IMR-90 (cell line): ENCODE data around the gene NEURL1. TPM values are rescaled to one million over a fixed set of nuclear protein-coding genes. Genes with fewer than 3 reads are reported as not detected.

ENCODE experiments used
- ATAC-seq: fragments of 200-7000 bp; cut with Tn5 transposase; 2 replicates; pipeline ENCODE4 v1.9.1; 2020; ENCODE audit warnings: low read depth, mild to moderate bottlenecking, moderate library complexity
- BruUV-seq: library from RNA; stranded (reverse); fragments of 400-500 nt; replicated peaks from 2 replicates; lab custom pipeline; 2021; lab: Mats Ljungman, UMichigan
- CTCF ChIA-PET: fragments of 300-600 bp; formaldehyde crosslinking; extraction: SDS; loops from one replicate; lab custom pipeline; 2021; ENCODE audit warnings: antibody characterized with exemption; lab: Yijun Ruan, JAX
- POLR2A ChIA-PET: fragments of 300-600 bp; sonication (Branson Sonifier 250); formaldehyde crosslinking; loops from one replicate; lab custom pipeline; 2022; ENCODE audit warnings: antibody characterized with exemption; ENCODE audit not compliant: unreplicated experiment; lab: Charles Lee
- DNase-seq: peaks from one replicate; pipeline ENCODE4 v3.0.0; 2013
- H2AFZ ChIP-seq: replicated peaks from 2 replicates; pipeline ENCODE3; 2013; ENCODE audit warnings: low read length, mild to moderate bottlenecking; ENCODE audit not compliant: poor library complexity
- H2AK5ac ChIP-seq: 2 replicates; pipeline ENCODE4 v1.6.1; 2013; ENCODE audit warnings: low read depth, low read length, inconsistent platforms
- H2AK9ac ChIP-seq: replicated peaks from 2 replicates; pipeline ENCODE3; 2013; ENCODE audit warnings: mild to moderate bottlenecking, low read depth, low read length, moderate library complexity; ENCODE audit not compliant: poor library complexity
- H2BK120ac ChIP-seq: 2 replicates; pipeline ENCODE4 v1.6.1; 2013; ENCODE audit warnings: low read depth, low read length, inconsistent platforms
- H2BK15ac ChIP-seq: 3 replicates; pipeline ENCODE4 v1.6.1; 2013; ENCODE audit warnings: low read depth, low read length, inconsistent platforms
- H2BK20ac ChIP-seq: 2 replicates; pipeline ENCODE4 v1.6.1; 2013; ENCODE audit warnings: low read depth, mild to moderate bottlenecking, inconsistent platforms, low read length, moderate library complexity
- H2BK5ac ChIP-seq: 2 replicates; pipeline ENCODE4 v1.6.1; 2013; ENCODE audit warnings: mild to moderate bottlenecking, low read depth, low read length, inconsistent platforms; ENCODE audit not compliant: poor library complexity, severe bottlenecking
- H3K14ac ChIP-seq: replicated peaks from 2 replicates; pipeline ENCODE4 v1.6.1; 2013; ENCODE audit warnings: low read depth, low read length, inconsistent platforms
- H3K18ac ChIP-seq: 2 replicates; pipeline ENCODE4 v1.6.1; 2013; ENCODE audit warnings: low read depth, low read length, control low read depth
- H3K23ac ChIP-seq: 2 replicates; pipeline ENCODE4 v1.6.1; 2013; ENCODE audit warnings: low read depth, low read length, inconsistent platforms
- H3K27ac ChIP-seq: 2 replicates; pipeline ENCODE4 v1.5.1; 2013; ENCODE audit warnings: mild to moderate bottlenecking, control low read depth, low read length; ENCODE audit not compliant: insufficient read depth
- H3K27me3 ChIP-seq: 2 replicates; pipeline ENCODE4 v1.6.1; 2013; ENCODE audit warnings: low read length; ENCODE audit not compliant: control insufficient read depth, insufficient read depth
- H3K36me3 ChIP-seq: 2 replicates; pipeline ENCODE4 v1.6.1; 2013; ENCODE audit warnings: low read length, mixed read lengths; ENCODE audit not compliant: control insufficient read depth, insufficient read depth
- H3K4ac ChIP-seq: 2 replicates; pipeline ENCODE4 v1.6.1; 2013; ENCODE audit warnings: low read depth, low read length, inconsistent platforms
- H3K4me1 ChIP-seq: 2 replicates; pipeline ENCODE4 v1.6.1; 2013; ENCODE audit warnings: low read length, mixed read lengths; ENCODE audit not compliant: control insufficient read depth, insufficient read depth
- H3K4me2 ChIP-seq: 2 replicates; pipeline ENCODE4 v1.6.1; 2013; ENCODE audit warnings: low read depth, mild to moderate bottlenecking, control low read depth, low read length, moderate library complexity
- H3K4me3 ChIP-seq: 2 replicates; pipeline ENCODE4 v1.5.1; 2013; ENCODE audit warnings: low read depth, mild to moderate bottlenecking, control low read depth, low read length, moderate library complexity; ENCODE audit not compliant: insufficient read depth
- H3K56ac ChIP-seq: 2 replicates; pipeline ENCODE4 v1.6.1; 2013; ENCODE audit warnings: low read length, inconsistent platforms; ENCODE audit not compliant: insufficient read depth; ENCODE audit errors: extremely low read depth
- H3K79me1 ChIP-seq, 2 experiments: 2 replicates each; pipeline ENCODE4 v1.6.1; 2013; ENCODE audit warnings: low read length in 2 of 2, inconsistent platforms in 1 of 2, low read depth in 1 of 2
- H3K9ac ChIP-seq: 2 replicates; pipeline ENCODE4 v1.6.1; 2013; ENCODE audit warnings: low read depth, low read length, control low read depth
- H3K9me1 ChIP-seq: 2 replicates; pipeline ENCODE4 v1.6.1; 2013; ENCODE audit warnings: low read length, inconsistent platforms; ENCODE audit not compliant: insufficient read depth
- H3K9me3 ChIP-seq: 2 replicates; pipeline ENCODE4 v1.6.1; 2013; ENCODE audit warnings: low read length; ENCODE audit not compliant: control insufficient read depth, insufficient read depth
- H4K20me1 ChIP-seq: 2 replicates; pipeline ENCODE4 v1.6.1; 2013; ENCODE audit warnings: low read length, inconsistent platforms; ENCODE audit not compliant: insufficient read depth
- H4K5ac ChIP-seq: 2 replicates; pipeline ENCODE4 v1.6.1; 2013; ENCODE audit warnings: mild to moderate bottlenecking, low read depth, low read length, control low read depth
- H4K8ac ChIP-seq, 2 experiments: 2 replicates each; pipeline ENCODE4 v1.6.1; 2013; ENCODE audit warnings: low read depth in 2 of 2, low read length in 2 of 2, control low read depth in 1 of 2, inconsistent platforms in 1 of 2
- H4K91ac ChIP-seq: 2 replicates; pipeline ENCODE4 v1.6.1; 2013; ENCODE audit warnings: low read depth, low read length, inconsistent platforms; ENCODE audit not compliant: insufficient read depth
- BHLHE40 ChIP-seq: fragments of 150-350 bp; IDR thresholded peaks from 2 replicates; pipeline ENCODE4 v1.6.1; 2016; ENCODE audit warnings: mild to moderate bottlenecking, low read depth, low read length
- CEBPB ChIP-seq: IDR thresholded peaks from 2 replicates; pipeline ENCODE4 v1.6.1; 2012; ENCODE audit warnings: low read depth, low read length, improper control_type of control experiment
- FOS ChIP-seq: fragments of 150-350 bp; IDR thresholded peaks from 2 replicates; pipeline ENCODE4 v1.6.1; 2016; ENCODE audit warnings: low read depth, low read length
- MAFK ChIP-seq: IDR thresholded peaks from 2 replicates; pipeline ENCODE4 v1.6.1; 2012; ENCODE audit warnings: low read depth, low read length, improper control_type of control experiment
- MAZ ChIP-seq: IDR thresholded peaks from 2 replicates; pipeline ENCODE4 v1.6.1; 2012; ENCODE audit warnings: low read depth, mild to moderate bottlenecking, low read length, improper control_type of control experiment, moderate library complexity, borderline replicate concordance
- MXI1 ChIP-seq: IDR thresholded peaks from 2 replicates; pipeline ENCODE4 v1.6.1; 2012; ENCODE audit warnings: low read depth, mild to moderate bottlenecking, low read length, moderate library complexity, borderline replicate concordance
- NFE2L2 ChIP-seq: fragments of 150-350 bp; IDR thresholded peaks from 2 replicates; pipeline ENCODE4 v1.6.1; 2016; ENCODE audit warnings: low read depth, mild to moderate bottlenecking, low read length
- POLR2A ChIP-seq: IDR thresholded peaks from 2 replicates; pipeline ENCODE4 v1.6.1; 2012; ENCODE audit warnings: mild to moderate bottlenecking, low read depth, low read length
- RAD21 ChIP-seq: IDR thresholded peaks from 2 replicates; pipeline ENCODE4 v1.6.1; 2012; ENCODE audit warnings: low read length, improper control_type of control experiment
- RFX5 ChIP-seq: IDR thresholded peaks from 2 replicates; pipeline ENCODE4 v1.8.0; 2012; ENCODE audit warnings: low read depth, mild to moderate bottlenecking, low read length, moderate library complexity
- WGBS, 2 experiments: methylation state at CpG; one replicate each; pipeline versions ENCODE4 v1.1.5 to v1.1.7; 2013; ENCODE audit warnings: missing lambda C conversion rate in 2 of 2; ENCODE audit not compliant: insufficient read length in 1 of 2; ENCODE audit errors: extremely low coverage in 2 of 2; 5-methylcytosine and 5-hydroxymethylcytosine counted together
- dilution Hi-C: fragments of 300-500 bp; cut with HindIII; formaldehyde crosslinking; loops from one replicate; pipeline ENCODE4 v1.14.3; 2018; ENCODE audit warnings: low sequenced_read_pairs; ENCODE audit not compliant: unreplicated experiment
- in situ Hi-C: fragments of 300-500 bp; cut with MboI; formaldehyde crosslinking; loops from 3 replicates; pipeline ENCODE4 v1.14.3; 2019; ENCODE audit warnings: low sequenced_read_pairs, inconsistent platforms, mixed read lengths
- intact Hi-C: fragments of 100-400 bp; cut with micrococcal nuclease; formaldehyde crosslinking; loops from 2 replicates; pipeline ENCODE4 v1.10.0; 2022
- polyA plus RNA-seq, 3 experiments: library from polyadenylated mRNA; depleted of rRNA; stranded (reverse); fragments of >200 nt; gene quantifications; 2 replicates each; pipeline ENCODE4 v1.2.3, GENCODE V29; 2012; ENCODE audit warnings: low replicate concordance in 1 of 3
- total RNA-seq: library from RNA; depleted of rRNA; stranded (reverse); fragments of >200 nt; gene quantifications from 2 replicates; pipeline ENCODE4 v1.2.3, GENCODE V29; 2012

The NEURL1 gene
- total and polyA plus RNA-seq, 2 of the 4 experiments (the other 2 are of a cell fraction), result 0.36 to 0.82 TPM

DNA sequence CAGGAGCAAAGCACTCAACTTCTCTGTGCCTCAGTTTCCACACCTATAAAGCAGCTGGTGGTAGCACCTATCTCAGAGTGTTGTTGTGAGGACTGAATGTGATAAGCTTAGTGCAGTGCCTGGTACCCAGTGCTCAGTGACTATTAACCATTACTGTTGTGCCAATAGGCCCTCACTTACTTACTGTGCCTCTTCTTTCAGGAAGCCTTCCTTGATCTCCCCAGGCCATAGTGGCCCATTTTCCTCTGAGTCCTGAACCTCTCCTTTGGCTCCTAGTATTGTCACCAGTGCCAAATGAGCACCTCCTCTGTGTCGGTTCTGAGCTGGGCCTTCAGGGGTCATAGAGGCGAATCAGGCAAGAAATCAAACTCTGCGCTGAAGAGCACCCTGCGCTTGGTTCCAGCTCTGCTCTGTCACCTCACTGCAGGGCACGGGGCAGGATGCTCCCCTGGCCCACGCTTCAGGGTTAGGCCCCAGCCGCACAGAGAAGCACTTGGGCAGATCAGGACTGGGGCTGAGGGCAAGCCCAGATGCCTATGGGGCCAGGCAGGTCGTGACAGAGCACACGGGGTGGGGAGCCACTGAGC is 37.3 kb upstream of the NEURL1 start:
- Histone ChIP-seq H3K4me2 (no peak overlapping the region), H2AK5ac (peak overlapping the region; percentile 16; the same call in 1 of the 2 replicates), H3K9ac (no peak overlapping the region), H3K23ac (no peak overlapping the region), H3K56ac (no peak overlapping the region), H4K5ac (no peak overlapping the region), H3K27me3 (peaks cover 14% of the 10 kb centered on the region), H3K14ac (no peak overlapping the region), H3K79me1 (0 out of 4 replicates have a peak, but pooled peaks cover 0 to 7% of the 10 kb centered on the region in 2 experiments), H3K36me3 (no peaks in the 10 kb centered on the region), H3K4me3 (no peak overlapping the region), H2BK5ac (no peak overlapping the region), H2BK120ac (no peak overlapping the region), H2AK9ac (no peak overlapping the region), H3K4ac (no peak overlapping the region), H4K20me1 (no peaks in the 10 kb centered on the region), H3K4me1 (peaks cover 9% of the 10 kb centered on the region; the same call in 1 of the 2 replicates), H3K18ac (no peak overlapping the region), H2BK15ac (no peak overlapping the region), H4K91ac (no peak overlapping the region), H2BK20ac (no peak overlapping the region), H2AFZ (no peak overlapping the region), H3K9me1 (peaks cover 7% of the 10 kb centered on the region), H3K27ac (no peak overlapping the region), H3K9me3 (no peaks in the 10 kb centered on the region), H4K8ac (no peak overlapping the region)
- ChIA-PET POLR2A (no interaction called here), CTCF (no interaction called here)
- dilution Hi-C loops (no loop called here), intact Hi-C loops (no loop called here), in situ Hi-C loops (no loop called here)
- DNase-seq, result no peak
- WGBS, 2 experiments, result 85% methylated on average over 6 of the region's 9 CpGs; no CpG with 5 or more reads in 1 of the 2 experiments
- ATAC-seq, result no peak
- BruUV-seq, result no TSS peak
- TF ChIP-seq NFE2L2 (no peak), RAD21 (no peak), MXI1 (no peak), FOS (no peak), BHLHE40 (no peak), POLR2A (no peak), RFX5 (no peak), MAFK (no peak), CEBPB (no peak), MAZ (no peak)
